ENCODE data around the gene QPCT. TPM values are rescaled to one million over a fixed set of nuclear protein-coding genes. Genes with fewer than 3 reads are reported as not detected.

The QPCT gene
- total RNA-seq, 4 donors from 2014 or later, result 1.2 to 5.1 (median 4.0) TPM

GRCh38 chr2:37365669-37366068 is 21.2 kb downstream of the QPCT start:
- peaks cover 0 to 7% (median 6%) of the 10 kb centered on the region in 4 donors for H3K4me1 ChIP-seq
- H3K27me3 ChIP-seq, result no peaks in the 10 kb centered on the region
- no peak overlapping the region for H3K27ac ChIP-seq (replicated peaks in 1 of 4)
- peak; percentile 29 for DNase-seq (ENCODE audit: extremely low spot score)
- TF ChIP-seq EP300 (IDR thresholded peaks at IDR 0.05), result no peak
- no peak for TF ChIP-seq POLR2A (IDR thresholded peaks at IDR 0.05; ENCODE audit: low read depth)
- no peak for TF ChIP-seq CTCF (IDR thresholded peaks at IDR 0.05)
- TF ChIP-seq POLR2AphosphoS5 (IDR thresholded peaks at IDR 0.05), result no peak
- no peaks in the 10 kb centered on the region for H3K36me3 ChIP-seq
- no peaks in the 10 kb centered on the region for H3K9me3 ChIP-seq
- WGBS, result 87% methylated on average over 2 of the region's 2 CpGs
- no peak overlapping the region for H3K4me3 ChIP-seq
- intact Hi-C loops (cut with DNase I), result no loop called here

- intact Hi-C loops (cut with DNase I), result no loop called here
- Histone ChIP-seq H3K36me3 (no peaks in the 10 kb centered on the region), H3K9me3 (no peaks in the 10 kb centered on the region), H3K4me1 (peaks cover 0 to 7% (median 6%) of the 10 kb centered on the region in 4 donors), H3K27me3 (no peaks in the 10 kb centered on the region), H3K27ac (replicated peaks in 1 of 4) (no peak overlapping the region), H3K4me3 (no peak overlapping the region)
- no peak for DNase-seq (ENCODE audit: extremely low spot score)
- TF ChIP-seq POLR2A (IDR thresholded peaks at IDR 0.05; ENCODE audit: low read depth), result no peak
- no peak for TF ChIP-seq CTCF (IDR thresholded peaks at IDR 0.05)
- no peak for TF ChIP-seq POLR2AphosphoS5 (IDR thresholded peaks at IDR 0.05)
- no peak for TF ChIP-seq EP300 (IDR thresholded peaks at IDR 0.05)
- 56% methylated on average over 4 of the region's 4 CpGs for WGBS
Observed at GRCh38 chr2:37366773-37367172, 22.3 kb downstream of the QPCT start.

DNA sequence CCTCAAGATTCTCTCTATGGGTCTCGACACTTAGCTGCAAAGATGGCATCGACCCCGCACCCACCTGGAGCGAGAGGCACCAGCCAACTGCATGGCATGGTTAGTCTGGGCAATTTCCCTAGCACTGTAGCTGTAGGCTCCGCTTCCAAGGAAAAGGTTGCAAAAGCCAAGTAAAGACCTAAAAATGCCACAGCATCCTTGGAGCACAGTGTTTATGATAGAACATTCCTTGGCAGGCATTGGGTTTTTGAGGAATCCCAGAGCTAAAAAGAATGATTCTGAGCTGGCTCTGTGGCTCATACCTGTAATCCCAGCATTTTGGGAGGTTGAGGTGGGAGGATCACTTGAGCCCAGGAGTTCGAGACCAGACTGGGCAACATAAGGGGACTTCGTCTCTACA is 22.9 kb downstream of the QPCT start:
- no peak overlapping the region for H3K4me3 ChIP-seq
- H3K27ac ChIP-seq (replicated peaks in 1 of 4), result no peak overlapping the region
- intact Hi-C loops (cut with DNase I), result no loop called here
- peaks cover 0 to 7% (median 6%) of the 10 kb centered on the region in 4 donors for H3K4me1 ChIP-seq
- no peak for DNase-seq (ENCODE audit: extremely low spot score)
- no peak for TF ChIP-seq POLR2A (IDR thresholded peaks at IDR 0.05; ENCODE audit: low read depth)
- TF ChIP-seq POLR2AphosphoS5 (IDR thresholded peaks at IDR 0.05), result peak in 1 of 2 donors; percentile 55
- TF ChIP-seq EP300 (IDR thresholded peaks at IDR 0.05), result no peak
- 73% methylated on average over 7 of the region's 7 CpGs for WGBS
- no peaks in the 10 kb centered on the region for H3K9me3 ChIP-seq
- H3K36me3 ChIP-seq, result no peaks in the 10 kb centered on the region
- H3K27me3 ChIP-seq, result no peaks in the 10 kb centered on the region

DNA sequence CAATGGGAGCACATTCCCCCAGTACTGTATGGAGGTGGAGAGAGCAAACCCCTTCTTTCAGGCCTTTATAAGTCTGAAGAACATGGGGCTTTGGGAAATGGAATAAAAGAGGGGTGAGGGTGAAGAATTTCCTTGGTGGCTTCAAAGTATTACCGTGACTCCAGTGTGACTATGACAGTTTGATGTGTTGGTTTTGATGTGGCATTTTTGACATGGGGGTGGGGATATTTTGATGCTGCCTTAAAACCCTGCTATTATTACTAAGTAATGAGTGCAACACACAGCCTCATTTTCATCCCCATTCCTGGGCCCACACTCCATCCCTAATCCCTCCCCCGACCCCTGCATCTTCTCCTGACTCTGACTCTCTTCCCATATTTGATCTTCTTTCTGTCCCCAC is 23.6 kb downstream of the QPCT start:
- H3K4me1 ChIP-seq, result peaks cover 0 to 7% (median 6%) of the 10 kb centered on the region in 4 donors
- H3K27ac ChIP-seq (replicated peaks in 1 of 4), result no peak overlapping the region
- WGBS, result 89% methylated on average over 2 of the region's 2 CpGs
- H3K9me3 ChIP-seq, result no peaks in the 10 kb centered on the region
- TF ChIP-seq CTCF (IDR thresholded peaks at IDR 0.05) (no peak), POLR2AphosphoS5 (IDR thresholded peaks at IDR 0.05) (no peak), EP300 (IDR thresholded peaks at IDR 0.05) (no peak), POLR2A (IDR thresholded peaks at IDR 0.05; ENCODE audit: low read depth) (no peak)
- no peaks in the 10 kb centered on the region for H3K27me3 ChIP-seq
- DNase-seq (ENCODE audit: extremely low spot score), result peak; percentile 2
- no peak overlapping the region for H3K4me3 ChIP-seq
- no peaks in the 10 kb centered on the region for H3K36me3 ChIP-seq
- intact Hi-C loops (cut with DNase I), result no loop called here

- DNase-seq (ENCODE audit: extremely low spot score), result peak; percentile 55
- no peak for TF ChIP-seq EP300 (IDR thresholded peaks at IDR 0.05)
- no peak for TF ChIP-seq CTCF (IDR thresholded peaks at IDR 0.05)
- no peak for TF ChIP-seq POLR2A (IDR thresholded peaks at IDR 0.05; ENCODE audit: low read depth)
- TF ChIP-seq POLR2AphosphoS5 (IDR thresholded peaks at IDR 0.05), result no peak
- Histone ChIP-seq H3K36me3 (no peaks in the 10 kb centered on the region), H3K27me3 (no peaks in the 10 kb centered on the region), H3K27ac (replicated peaks in 1 of 4) (no peak overlapping the region), H3K9me3 (no peaks in the 10 kb centered on the region), H3K4me1 (peaks cover 0 to 11% (median 8%) of the 10 kb centered on the region in 4 donors), H3K4me3 (no peak overlapping the region)
- intact Hi-C loops (cut with DNase I), result no loop called here
- WGBS, result 84% methylated on average over 1 of the region's 1 CpG
Observed at GRCh38 chr2:37370666-37371065, 26.2 kb downstream of the QPCT start.
